ENCODE data around the gene FXN. TPM values are rescaled to one million over a fixed set of nuclear protein-coding genes. Genes with fewer than 3 reads are reported as not detected.
"Not testable (repeated sequence)": the region's sequence is repeated elsewhere in the genome, so short reads cannot be mapped to it uniquely, and the experiment has no call there.

FXN gene
- total RNA-seq: 10 to 100 TPM in 2 of 4 donors, 1 to 10 TPM in 2; 4.6 to 13.2 (median 8.1) TPM

GRCh38 chr9:69035438-69036308 lies at the start of gene FXN:
FXN (plus strand) TSS chr9:69035752; CDS start chr9:69035783, 31 bp downstream.
- Histone ChIP-seq H3K27ac (peak within 1 kb of the TSS; percentile 24 to 92 (median 90)), H3K27me3 (no peaks in the 10 kb centered on the region), H3K4me3 (peak within 1 kb of the TSS; percentile 51 to 80), H3K9me3 (no peaks in the 10 kb centered on the region), H3K36me3 (no peaks in the 10 kb centered on the region), H3K4me1 (peaks cover 3 to 25% (median 3%) of the 10 kb centered on the region in 3 donors)
- ATAC-seq: peak; percentile 93
- TF ChIP-seq POLR2AphosphoS5 (IDR thresholded peaks at IDR 0.05): no peak
- TF ChIP-seq POLR2A (IDR thresholded peaks at IDR 0.05): peak; percentile 46 to 55
- TF ChIP-seq CTCF (IDR thresholded peaks at IDR 0.05): peak; percentile 95 to 98 (median 97)
- WGBS, 2 donors (ENCODE audit: low coverage in 1 of 2): 2% methylated on average over 7 of the region's 75 CpGs; no CpG with 5 or more reads in 1 of the 2 donors

DNA sequence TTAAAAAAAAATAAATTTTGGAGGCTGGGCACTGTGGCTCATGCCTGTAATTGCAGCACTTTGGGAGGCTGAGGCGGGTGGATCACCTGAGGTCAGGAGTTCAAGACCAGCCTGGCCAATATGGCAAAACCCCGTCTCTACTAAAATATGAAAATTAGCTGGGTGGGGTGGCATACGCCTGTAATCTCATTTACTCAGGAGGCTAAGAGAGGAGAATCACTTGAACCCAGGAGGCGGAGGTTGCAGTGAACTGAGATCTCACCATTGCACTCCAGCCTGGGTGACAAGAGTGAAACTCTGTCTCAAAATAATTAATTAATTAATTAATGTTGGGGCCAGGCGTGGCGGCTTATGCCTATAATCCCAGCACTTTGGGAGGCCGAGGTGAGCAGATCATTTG lies 48.6 kb upstream of the FXN start:
- not testable (repeated sequence) for H3K4me3 ChIP-seq, H3K27ac ChIP-seq, H3K36me3 ChIP-seq, H3K9me3 ChIP-seq, H3K4me1 ChIP-seq, ATAC-seq, H3K27me3 ChIP-seq
- WGBS, 2 donors (ENCODE audit: low coverage in 1 of 2): 97 to 98% methylated on average over 4 of the region's 7 CpGs

GRCh38 chr9:68991457-68991856 lies 44.1 kb upstream of the FXN start:
- Histone ChIP-seq H3K4me3 (no peak overlapping the region), H3K4me1 (no peaks in the 10 kb centered on the region), H3K36me3 (no peaks in the 10 kb centered on the region), H3K9me3 (no peaks in the 10 kb centered on the region), H3K27me3 (no peaks in the 10 kb centered on the region), H3K27ac (no peak overlapping the region)
- 71 to 82% methylated on average over 7 to 9 of the region's 9 CpGs for WGBS, 2 donors (ENCODE audit: low coverage in 1 of 2)
- ATAC-seq: peak; percentile 39
- TF ChIP-seq CTCF (IDR thresholded peaks at IDR 0.05) (no peak), EP300 (IDR thresholded peaks at IDR 0.05) (no peak), POLR2AphosphoS5 (IDR thresholded peaks at IDR 0.05) (no peak), POLR2A (IDR thresholded peaks at IDR 0.05) (no peak)

GRCh38 chr9:68995776-68996175 lies 39.8 kb upstream of the FXN start:
- no peaks in the 10 kb centered on the region for H3K36me3 ChIP-seq
- H3K27ac ChIP-seq: no peak overlapping the region
- no peaks in the 10 kb centered on the region for H3K27me3 ChIP-seq
- no peak for ATAC-seq
- H3K4me1 ChIP-seq: peaks cover 0 to 4% (median 0%) of the 10 kb centered on the region in 3 donors
- no peak for TF ChIP-seq EP300 (IDR thresholded peaks at IDR 0.05)
- no peak for TF ChIP-seq CTCF (IDR thresholded peaks at IDR 0.05)
- TF ChIP-seq POLR2AphosphoS5 (IDR thresholded peaks at IDR 0.05): no peak
- no peak for TF ChIP-seq POLR2A (IDR thresholded peaks at IDR 0.05)
- H3K9me3 ChIP-seq: no peaks in the 10 kb centered on the region
- H3K4me3 ChIP-seq: no peak overlapping the region
- 69 to 79% methylated on average over 2 to 3 of the region's 3 CpGs for WGBS, 2 donors (ENCODE audit: low coverage in 1 of 2)

- no peak for ATAC-seq
- H3K27me3 ChIP-seq: no peaks in the 10 kb centered on the region
- H3K4me1 ChIP-seq: peaks cover 0 to 4% (median 0%) of the 10 kb centered on the region in 3 donors
- no peak for TF ChIP-seq POLR2AphosphoS5 (IDR thresholded peaks at IDR 0.05)
- TF ChIP-seq CTCF (IDR thresholded peaks at IDR 0.05): no peak
- no peak for TF ChIP-seq EP300 (IDR thresholded peaks at IDR 0.05)
- no peak for TF ChIP-seq POLR2A (IDR thresholded peaks at IDR 0.05)
- no peak overlapping the region for H3K27ac ChIP-seq
- WGBS, 2 donors (ENCODE audit: low coverage in 1 of 2): 63 to 81% methylated on average over 5 of the region's 5 CpGs
- no peaks in the 10 kb centered on the region for H3K9me3 ChIP-seq
- H3K36me3 ChIP-seq: no peaks in the 10 kb centered on the region
- H3K4me3 ChIP-seq: no peak overlapping the region
Measured at GRCh38 chr9:68996462-68996861, 39.1 kb upstream of the FXN start.
